A549 (cell line): ENCODE results near the gene AUTS2.
"Not testable (repeated sequence)": the region's sequence is repeated elsewhere in the genome, so short reads cannot be mapped to it uniquely, and the experiment has no call there.

Experiments used
- CBX8 ChIP-seq: fragments of 200-600 bp; sonication (generic); IDR thresholded peaks from 2 replicates; pipeline ENCODE4 v1.6.1; 2016
- CEBPB ChIP-seq, 2 experiments: fragments of >200 bp in 1 of 2; sonication (Bioruptor Twin) in 1 of 2; formaldehyde crosslinking in 1 of 2; IDR thresholded peaks; 2 replicates each; pipeline ENCODE4 v1.6.1; 2012 to 2016
- CTCF ChIP-seq: fragments of >200 bp; sonication (Bioruptor Twin); formaldehyde crosslinking; IDR thresholded peaks from 3 replicates; pipeline ENCODE4 v1.5.1; 2016
- ESRRA ChIP-seq: fragments of 150-350 bp; IDR thresholded peaks from 2 replicates; pipeline ENCODE4 v1.6.1; 2014; ENCODE audit warnings: mild to moderate bottlenecking, low read length, borderline replicate concordance
- MAX ChIP-seq: IDR thresholded peaks from 2 replicates; pipeline ENCODE4 v1.6.1; 2012
- PHF8 ChIP-seq: fragments of 200-600 bp; sonication (generic); IDR thresholded peaks from 2 replicates; pipeline ENCODE4 v1.6.1; 2016; ENCODE audit warnings: low read depth, mild to moderate bottlenecking, antibody characterized with exemption, moderate library complexity, borderline replicate concordance
- POLR2A ChIP-seq: IDR thresholded peaks from 2 replicates; pipeline ENCODE4 v1.6.1; 2012; ENCODE audit warnings: mild to moderate bottlenecking, low read length
- POLR2AphosphoS2 ChIP-seq: conservative IDR thresholded peaks from 2 replicates; pipeline ENCODE4 v1.6.1; 2012; ENCODE audit warnings: low read length, improper control_type of control experiment, inconsistent platforms
- REST ChIP-seq: fragments of 200-600 bp; sonication (generic); IDR thresholded peaks from 2 replicates; pipeline ENCODE4 v1.6.1; 2016; ENCODE audit warnings: antibody characterized with exemption, mild to moderate bottlenecking, moderate library complexity
- RFX5 ChIP-seq: fragments of 450-650 bp; IDR thresholded peaks from 2 replicates; pipeline ENCODE4 v1.7.1; 2014; ENCODE audit warnings: antibody characterized with exemption, mild to moderate bottlenecking, moderate library complexity
- USF2 ChIP-seq: fragments of 450-650 bp; IDR thresholded peaks from 2 replicates; pipeline ENCODE4 v1.6.1; 2014; ENCODE audit warnings: antibody characterized with exemption

- not testable (repeated sequence) for TF ChIP-seq POLR2A; USF2; CBX8; ESRRA; REST; POLR2AphosphoS2; CTCF; CEBPB (IDR thresholded peaks at IDR 0.05); MAX; RFX5; PHF8
These were observed 187.9 kb downstream of the AUTS2 start for GRCh38 chr7:69786130-69786529.
